Skin epidermis (tissue), 12 donors: Measurements from ENCODE around the gene SCGB1A1.
A peak's percentile ranks its signal among the peaks of the same experiment; 100 is the strongest.
"Not testable (repeated sequence)": the region's sequence is repeated elsewhere in the genome, so short reads cannot be mapped to it uniquely, and the experiment has no call there.

Source experiments
- H3K27ac ChIP-seq, 21 experiments: fragments of 200-600 bp; sonication (generic) in 11 of 21; one replicate each; pipeline ENCODE4 v1.5.0; 2020; ENCODE audit warnings: mild to moderate bottlenecking in 3 of 21, inconsistent platforms in 2 of 21, moderate library complexity in 2 of 21
- H3K4me3 ChIP-seq, 7 experiments: fragments of 200-600 bp; sonication (generic) in 2 of 7; one replicate each; pipeline ENCODE4 v1.5.0; 2020; ENCODE audit warnings: inconsistent platforms in 2 of 7, mild to moderate bottlenecking in 2 of 7, moderate library complexity in 1 of 7

The SCGB1A1 gene, protein sequence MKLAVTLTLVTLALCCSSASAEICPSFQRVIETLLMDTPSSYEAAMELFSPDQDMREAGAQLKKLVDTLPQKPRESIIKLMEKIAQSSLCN

GRCh38 chr11:62418733-62419132 lies at the start of gene SCGB1A1:
TSS of gene SCGB1A1 (plus strand) at chr11:62419033. CDS start at chr11:62419096, 63 bp downstream.
- H3K4me3 ChIP-seq = no peak within 1 kb of the TSS
- peak within 1 kb of the TSS in 8 of 21 experiments; percentile 1 to 64 (median 28) for H3K27ac ChIP-seq

DNA sequence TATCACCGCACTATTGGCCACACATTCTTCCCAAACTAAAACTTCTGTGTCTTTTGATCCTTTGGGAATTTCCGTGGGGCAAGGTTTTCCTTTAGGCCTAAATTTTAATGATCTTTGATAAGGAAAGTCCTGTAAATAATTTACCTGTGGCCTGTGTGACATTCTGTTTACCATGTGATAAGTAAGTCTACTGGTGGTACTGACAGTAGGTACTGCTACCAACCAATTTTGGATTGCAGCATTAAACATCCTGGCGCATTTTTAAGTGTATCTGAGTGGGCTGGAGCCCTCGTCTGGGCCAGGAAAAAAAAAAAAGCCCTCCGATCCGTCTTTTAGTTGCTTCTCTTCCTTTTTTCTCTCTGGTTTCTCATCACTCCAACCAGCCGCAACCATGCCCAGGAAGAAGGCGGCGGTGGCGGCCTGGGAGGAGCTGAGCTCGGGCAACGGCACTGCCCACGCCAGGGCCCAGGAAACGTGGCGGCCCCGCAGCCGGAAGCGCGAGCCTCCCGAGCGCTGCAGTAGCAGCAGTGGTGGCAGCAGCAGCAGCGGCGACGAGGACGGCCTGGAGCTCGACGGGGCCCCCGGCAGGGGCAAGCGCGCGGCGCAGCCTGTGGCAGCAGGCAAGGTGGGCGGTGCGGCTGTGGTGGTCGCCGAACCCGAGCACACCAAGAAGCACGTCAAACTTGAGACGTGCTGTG lies 47.9 kb upstream of the SCGB1A1 start:
- no peak overlapping the region for H3K4me3 ChIP-seq
- peak overlapping the region in 3 of 21 experiments; percentile 21 to 42 (median 29) for H3K27ac ChIP-seq

DNA sequence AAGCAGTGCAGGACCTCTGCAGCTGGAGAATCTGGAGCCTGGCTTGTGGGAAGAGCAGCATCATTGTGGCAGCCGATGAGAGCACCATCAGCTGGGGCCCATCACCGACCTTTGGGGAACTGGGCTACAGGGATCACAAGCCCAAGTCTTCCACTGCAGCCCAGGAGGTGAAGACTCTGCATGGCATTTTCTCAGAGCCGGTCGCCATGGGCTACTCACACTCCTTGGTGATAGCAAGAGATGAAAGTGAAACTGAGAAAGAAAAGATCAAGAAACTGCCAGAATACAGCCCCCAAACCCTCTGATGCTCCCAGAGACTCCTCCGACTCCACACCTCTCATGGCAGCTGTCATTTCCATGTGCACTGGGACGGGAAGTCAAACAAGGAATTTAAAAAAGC lies 46.0 kb upstream of the SCGB1A1 start:
- no peak overlapping the region for H3K27ac ChIP-seq
- H3K4me3 ChIP-seq = no peak overlapping the region

- Histone ChIP-seq H3K27ac (no peak overlapping the region), H3K4me3 (no peak overlapping the region)
Measured at GRCh38 chr11:62373464-62374119, 45.2 kb upstream of the SCGB1A1 start.

GRCh38 chr11:62374801-62375200 lies 44.0 kb upstream of the SCGB1A1 start:
- Histone ChIP-seq H3K27ac (no peak overlapping the region), H3K4me3 (no peak overlapping the region)

DNA sequence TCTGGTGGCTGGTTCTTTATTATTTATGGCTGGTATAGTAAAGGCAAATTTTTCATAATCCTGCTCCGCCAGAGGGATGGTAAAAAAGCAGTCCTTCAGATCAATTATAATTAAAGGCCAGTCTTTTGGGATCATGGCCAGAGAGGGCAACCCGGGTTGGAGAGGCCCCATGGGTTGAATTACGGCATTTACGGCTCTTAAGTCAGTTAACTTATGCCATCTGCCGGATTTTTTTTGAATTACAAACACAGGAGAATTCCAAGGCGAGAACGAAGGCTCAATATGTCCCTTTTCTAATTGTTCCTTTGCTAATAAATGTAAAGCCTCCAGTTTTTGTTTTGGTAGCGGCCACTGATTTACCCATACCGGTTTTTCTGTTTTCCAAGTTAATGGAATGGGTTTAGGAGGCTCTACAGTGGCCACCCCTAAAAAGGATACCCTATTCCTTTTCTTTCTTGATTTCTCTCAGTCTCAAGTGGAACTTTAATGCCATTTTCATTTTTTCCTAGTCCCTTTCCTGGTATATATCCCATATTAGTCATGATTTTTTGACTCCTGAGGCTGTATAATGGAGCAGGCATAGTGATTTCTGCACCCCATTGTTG lies 40.3 kb upstream of the SCGB1A1 start:
- not testable (repeated sequence) for H3K27ac ChIP-seq, H3K4me3 ChIP-seq

GRCh38 chr11:62379586-62379985 lies 39.2 kb upstream of the SCGB1A1 start:
- peak overlapping the region in 2 of 21 experiments; percentile 11 to 26 for H3K27ac ChIP-seq
- not testable (repeated sequence) for H3K4me3 ChIP-seq

GRCh38 chr11:62380821-62381245 lies 38.0 kb upstream of the SCGB1A1 start:
- not testable (repeated sequence) for H3K27ac ChIP-seq, H3K4me3 ChIP-seq

- Histone ChIP-seq H3K4me3 (no peak overlapping the region), H3K27ac (no peak overlapping the region)
Measured at GRCh38 chr11:62383822-62384221, 35.0 kb upstream of the SCGB1A1 start.

DNA sequence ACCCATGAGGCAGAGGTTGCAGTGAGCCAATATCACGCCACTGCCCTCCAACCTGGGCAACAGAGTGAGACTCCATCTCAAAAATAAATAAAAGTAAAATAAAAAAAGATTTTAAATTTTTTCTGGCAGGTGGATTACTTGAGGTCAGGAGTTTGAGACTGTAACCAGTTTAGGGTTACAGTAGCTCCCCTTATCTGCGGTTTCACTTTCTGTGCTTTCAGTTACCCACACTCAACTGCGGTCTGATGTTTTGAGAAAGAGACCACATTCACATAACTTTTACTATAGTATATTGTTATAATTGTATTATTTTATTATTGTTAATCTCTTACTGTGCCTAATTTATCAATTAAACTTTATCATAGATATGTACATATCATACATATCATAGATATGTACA lies 32.8 kb upstream of the SCGB1A1 start:
- not testable (repeated sequence) for H3K4me3 ChIP-seq, H3K27ac ChIP-seq

- H3K4me3 ChIP-seq = no peak overlapping the region
- no peak overlapping the region for H3K27ac ChIP-seq
Measured at GRCh38 chr11:62387381-62387780, 31.5 kb upstream of the SCGB1A1 start.

GRCh38 chr11:62388999-62389398 lies 29.8 kb upstream of the SCGB1A1 start:
- Histone ChIP-seq H3K27ac (no peak overlapping the region), H3K4me3 (no peak overlapping the region)

DNA sequence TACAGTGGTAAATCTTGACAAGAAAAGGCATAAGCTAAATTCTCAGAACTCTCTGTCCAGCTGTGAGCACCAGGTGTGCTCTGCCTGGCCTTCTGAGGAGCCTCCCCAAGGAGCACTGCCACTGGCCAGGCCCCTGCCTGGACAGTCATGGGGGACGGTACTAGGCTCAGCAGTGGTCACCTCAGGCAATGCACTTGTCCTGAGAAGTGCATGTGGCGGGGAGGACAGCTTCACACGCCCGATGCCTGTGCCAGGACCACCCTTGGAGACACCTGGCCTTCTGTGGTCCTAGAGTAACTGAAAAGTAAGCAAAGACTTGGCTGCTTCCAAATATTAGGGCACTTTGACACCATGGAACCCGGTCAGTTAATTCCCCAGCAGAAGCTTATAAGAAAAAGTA lies 28.6 kb upstream of the SCGB1A1 start:
- no peak overlapping the region for H3K27ac ChIP-seq
- H3K4me3 ChIP-seq = no peak overlapping the region

- no peak overlapping the region for H3K27ac ChIP-seq
- H3K4me3 ChIP-seq = no peak overlapping the region
Measured at GRCh38 chr11:62390722-62391121, 28.1 kb upstream of the SCGB1A1 start.

DNA sequence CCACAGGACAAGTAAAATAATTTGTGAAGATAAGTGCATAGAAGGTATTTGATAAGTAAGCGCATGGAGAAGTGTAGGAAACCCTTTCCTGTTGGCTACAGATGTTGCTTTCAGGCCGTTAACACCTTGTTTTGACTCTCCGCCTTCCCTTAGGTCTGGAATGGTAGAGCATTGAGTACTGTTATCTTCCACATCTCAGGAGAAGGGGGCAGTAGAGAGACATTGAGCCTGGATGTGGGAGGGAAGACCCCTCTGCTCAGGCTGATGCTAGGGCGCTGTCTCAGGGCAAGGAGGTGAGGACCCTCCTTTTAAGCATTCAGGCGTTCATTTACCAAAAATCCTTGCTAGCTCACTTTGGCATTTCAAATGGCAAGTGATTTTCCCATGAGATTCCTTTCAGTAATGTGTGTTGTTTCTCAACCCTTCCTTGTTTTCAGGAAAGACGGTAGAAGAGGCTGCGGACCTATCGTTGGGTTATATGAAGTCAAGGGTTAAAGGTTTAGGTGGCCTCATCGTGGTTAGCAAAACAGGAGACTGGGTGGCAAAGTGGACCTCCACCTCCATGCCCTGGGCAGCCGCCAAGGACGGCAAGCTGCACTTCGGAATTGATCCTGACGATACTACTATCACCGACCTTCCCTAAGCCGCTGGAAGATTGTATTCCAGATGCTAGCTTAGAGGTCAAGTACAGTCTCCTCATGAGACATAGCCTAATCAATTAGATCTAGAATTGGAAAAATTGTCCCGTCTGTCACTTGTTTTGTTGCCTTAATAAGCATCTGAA lies 27.0 kb upstream of the SCGB1A1 start:
- Histone ChIP-seq H3K4me3 (no peak overlapping the region), H3K27ac (no peak overlapping the region)

GRCh38 chr11:62392506-62392905 lies 26.3 kb upstream of the SCGB1A1 start:
- H3K27ac ChIP-seq = no peak overlapping the region
- H3K4me3 ChIP-seq = no peak overlapping the region

GRCh38 chr11:62393061-62393611 lies 25.7 kb upstream of the SCGB1A1 start:
- Histone ChIP-seq H3K4me3 (no peak overlapping the region), H3K27ac (no peak overlapping the region)

DNA sequence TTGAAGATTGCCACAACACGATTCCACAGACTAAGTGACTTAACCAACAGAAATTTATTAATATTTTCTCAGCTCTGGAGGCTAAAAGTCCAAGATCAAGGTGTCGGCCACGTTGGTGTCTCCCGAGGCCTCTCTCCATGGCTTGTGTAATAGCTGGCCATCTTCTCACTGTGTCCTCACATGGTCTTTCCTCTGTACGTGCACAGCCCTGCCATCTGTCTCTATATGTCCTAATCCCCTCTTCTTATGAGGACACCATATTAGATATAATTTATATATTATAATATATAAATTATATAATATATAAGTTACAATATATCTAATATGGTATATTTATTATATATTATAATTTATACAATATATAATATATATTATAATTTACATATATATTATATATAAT lies 25.1 kb upstream of the SCGB1A1 start:
- Histone ChIP-seq H3K27ac (no peak overlapping the region), H3K4me3 (no peak overlapping the region)

DNA sequence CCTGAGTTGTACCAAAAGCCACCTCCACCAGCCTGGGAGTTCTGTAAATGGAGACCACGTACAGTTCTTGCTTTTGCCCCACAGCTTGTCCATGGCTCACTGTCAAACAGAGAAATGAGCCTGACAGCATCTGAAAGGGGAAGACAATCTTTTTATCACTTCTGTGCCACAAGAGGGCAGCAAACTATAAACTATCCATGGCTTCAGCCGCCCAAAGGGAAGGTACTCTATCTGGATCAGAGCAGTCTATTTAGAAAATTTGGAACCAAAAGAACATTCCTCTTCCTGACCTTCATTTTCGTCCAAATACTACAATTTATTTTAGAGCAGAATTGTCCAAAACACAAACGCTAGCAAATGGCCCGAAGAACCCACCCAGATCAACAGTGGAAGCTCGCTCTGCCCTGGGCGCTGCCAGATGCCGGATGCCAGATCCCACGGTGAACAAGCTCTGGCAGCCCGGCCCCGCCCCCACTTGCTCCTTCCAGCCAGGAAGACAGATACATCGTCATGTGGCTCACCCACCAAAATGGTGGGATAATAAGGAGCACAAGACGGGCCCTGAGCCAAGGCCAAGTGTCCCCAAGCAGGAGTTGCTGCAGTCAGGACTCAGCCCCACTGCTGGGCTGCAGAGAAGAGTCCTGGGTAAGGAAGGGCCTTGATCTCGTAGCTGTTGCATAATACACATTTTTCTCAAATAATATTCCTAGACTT lies 23.9 kb upstream of the SCGB1A1 start:
- Histone ChIP-seq H3K27ac (peak overlapping the region in 18 of 21 experiments; percentile 6 to 72 (median 55)), H3K4me3 (peak overlapping the region in 5 of 7 experiments; percentile 13 to 34 (median 21))
